AG04449 (cell line): ENCODE measurements around the gene TADA3.

Experiments used
- CTCF ChIA-PET: fragments of 350-600 bp; formaldehyde crosslinking; extraction: SDS; loops from one replicate; lab custom pipeline; 2021; ENCODE audit warnings: antibody characterized with exemption; lab: Yijun Ruan, JAX
- POLR2A ChIA-PET: fragments of 400-600, 350-600 bp; formaldehyde crosslinking; extraction: SDS; loops from one replicate; lab custom pipeline; 2020; ENCODE audit warnings: antibody characterized with exemption, inconsistent platforms; lab: Yijun Ruan, JAX
- DNase-seq: peaks from one replicate; pipeline ENCODE4 v3.0.0-alpha.2; 2010; ENCODE audit warnings: low read depth, low spot score
- H3K4me3 ChIP-seq: 2 replicates; pipeline ENCODE4 v1.5.1; 2011; ENCODE audit warnings: low read depth, mild to moderate bottlenecking, control low read depth, low read length
- TF ChIP-seq, protein P1 (sequence below): IDR thresholded peaks from one replicate; pipeline ENCODE4 v1.5.1; 2011; ENCODE audit warnings: mild to moderate bottlenecking, moderate library complexity, low read length, control low read depth, inconsistent platforms; ENCODE audit not compliant: insufficient read depth; ENCODE audit errors: missing control alignments

Gene TADA3

GRCh38 chr3:9833078-9833477 is 40.8 kb upstream of the TADA3 start:
- POLR2A ChIA-PET = no interaction called here
- TF ChIP-seq, protein P1, sequence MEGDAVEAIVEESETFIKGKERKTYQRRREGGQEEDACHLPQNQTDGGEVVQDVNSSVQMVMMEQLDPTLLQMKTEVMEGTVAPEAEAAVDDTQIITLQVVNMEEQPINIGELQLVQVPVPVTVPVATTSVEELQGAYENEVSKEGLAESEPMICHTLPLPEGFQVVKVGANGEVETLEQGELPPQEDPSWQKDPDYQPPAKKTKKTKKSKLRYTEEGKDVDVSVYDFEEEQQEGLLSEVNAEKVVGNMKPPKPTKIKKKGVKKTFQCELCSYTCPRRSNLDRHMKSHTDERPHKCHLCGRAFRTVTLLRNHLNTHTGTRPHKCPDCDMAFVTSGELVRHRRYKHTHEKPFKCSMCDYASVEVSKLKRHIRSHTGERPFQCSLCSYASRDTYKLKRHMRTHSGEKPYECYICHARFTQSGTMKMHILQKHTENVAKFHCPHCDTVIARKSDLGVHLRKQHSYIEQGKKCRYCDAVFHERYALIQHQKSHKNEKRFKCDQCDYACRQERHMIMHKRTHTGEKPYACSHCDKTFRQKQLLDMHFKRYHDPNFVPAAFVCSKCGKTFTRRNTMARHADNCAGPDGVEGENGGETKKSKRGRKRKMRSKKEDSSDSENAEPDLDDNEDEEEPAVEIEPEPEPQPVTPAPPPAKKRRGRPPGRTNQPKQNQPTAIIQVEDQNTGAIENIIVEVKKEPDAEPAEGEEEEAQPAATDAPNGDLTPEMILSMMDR = no peak
- no peak for DNase-seq
- CTCF ChIA-PET = interaction anchor here (0.5 to 1.7 kb wide), 3 partner anchors 12 to 135 kb away, joined by 3 to 6 read pairs (median 4); partner anchors contain the start of gene CRELD1
- no peak overlapping the region for H3K4me3 ChIP-seq

DNA sequence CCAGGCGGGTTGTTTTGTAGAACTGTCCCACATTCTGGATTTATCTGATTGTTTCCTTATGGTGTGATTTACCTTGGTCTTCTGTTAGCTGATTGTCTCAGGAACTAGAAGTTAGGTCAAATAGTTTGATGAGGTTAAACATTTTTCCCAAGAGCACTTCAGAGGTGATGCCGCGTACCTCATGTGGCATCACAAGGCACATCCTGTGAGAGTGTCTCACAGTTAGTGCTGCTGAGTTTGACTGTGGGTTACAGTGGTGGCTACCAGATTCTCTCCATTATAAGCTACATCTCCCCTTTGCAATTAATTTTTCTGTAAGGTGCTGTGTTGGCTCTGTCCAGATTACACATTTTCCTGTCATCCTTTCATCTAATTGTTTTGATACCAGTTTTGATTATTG is 39.0 kb upstream of the TADA3 start:
- TF ChIP-seq, protein P1 = no peak

GRCh38 chr3:9828801-9829755 is 36.8 kb upstream of the TADA3 start:
- DNase-seq = no peak
- POLR2A ChIA-PET = interaction anchor here (1.1 kb wide), 1 partner anchor 117 kb away, joined by 3 read pairs; no protein-coding TSS in a partner anchor
- no peak overlapping the region for H3K4me3 ChIP-seq
- TF ChIP-seq, protein P1 = no peak
- CTCF ChIA-PET = interaction anchor here (0.7 to 1.5 kb wide), 4 partner anchors 9 to 102 kb away, joined by 3 to 4 read pairs (median 3); no protein-coding TSS in a partner anchor

More for the DNA sequence above, 39.0 kb upstream of the TADA3 start:
- CTCF ChIA-PET = interaction anchor here (0.6 to 2.3 kb wide), 6 partner anchors 8 to 115 kb away, joined by 3 to 9 read pairs (median 5); partner anchors contain the start of gene CRELD1
- POLR2A ChIA-PET = interaction anchor here (0.6 to 1.0 kb wide), 2 partner anchors 12 to 26 kb away, joined by 3 read pairs; partner anchors contain the start of gene RPUSD3
- no peak for DNase-seq
- no peak overlapping the region for H3K4me3 ChIP-seq

DNA sequence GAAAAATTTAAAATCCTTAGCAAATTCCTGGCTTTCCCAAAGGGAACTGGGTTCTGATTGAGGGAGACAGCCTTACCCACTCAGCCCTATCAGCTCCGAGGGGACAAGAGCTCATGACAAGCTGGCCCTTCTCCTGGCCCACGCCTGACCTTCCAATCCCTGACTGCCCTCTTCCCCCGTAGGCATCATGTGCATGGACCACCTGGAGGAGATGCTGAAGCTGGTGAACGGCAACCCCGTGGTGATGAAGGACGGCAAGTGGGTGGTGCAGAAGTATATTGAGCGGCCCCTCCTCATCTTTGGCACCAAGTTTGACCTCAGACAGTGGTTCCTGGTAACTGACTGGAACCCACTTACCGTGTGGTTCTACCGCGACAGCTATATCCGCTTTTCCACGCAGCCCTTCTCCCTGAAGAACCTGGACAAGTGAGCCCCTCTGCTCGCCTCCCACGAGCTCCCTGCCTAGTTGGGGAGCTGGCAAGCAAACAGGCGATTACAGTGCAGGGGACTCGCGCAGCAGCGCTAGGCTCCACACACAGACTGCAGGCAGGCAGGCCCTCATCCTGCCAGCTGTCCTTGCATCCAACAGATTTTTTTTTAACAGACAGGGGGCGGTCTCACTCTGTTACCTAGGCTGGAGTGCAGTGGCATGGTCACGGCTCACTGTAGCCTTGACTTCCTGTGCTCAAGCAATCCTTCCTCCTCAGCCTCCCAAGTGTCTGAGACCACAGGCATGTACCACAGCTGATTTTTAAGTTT is 34.7 kb upstream of the TADA3 start:
- TF ChIP-seq, protein P1 = no peak
- H3K4me3 ChIP-seq = no peak overlapping the region
- no peak for DNase-seq
- CTCF ChIA-PET = interaction anchor here (0.8 to 1.6 kb wide), 3 partner anchors 14 to 119 kb away, joined by 3 to 6 read pairs (median 5); partner anchors contain the start of gene RPUSD3
- POLR2A ChIA-PET = interaction anchor here (0.9 kb wide), 1 partner anchor 9 kb away, joined by 5 read pairs; no protein-coding TSS in a partner anchor

DNA sequence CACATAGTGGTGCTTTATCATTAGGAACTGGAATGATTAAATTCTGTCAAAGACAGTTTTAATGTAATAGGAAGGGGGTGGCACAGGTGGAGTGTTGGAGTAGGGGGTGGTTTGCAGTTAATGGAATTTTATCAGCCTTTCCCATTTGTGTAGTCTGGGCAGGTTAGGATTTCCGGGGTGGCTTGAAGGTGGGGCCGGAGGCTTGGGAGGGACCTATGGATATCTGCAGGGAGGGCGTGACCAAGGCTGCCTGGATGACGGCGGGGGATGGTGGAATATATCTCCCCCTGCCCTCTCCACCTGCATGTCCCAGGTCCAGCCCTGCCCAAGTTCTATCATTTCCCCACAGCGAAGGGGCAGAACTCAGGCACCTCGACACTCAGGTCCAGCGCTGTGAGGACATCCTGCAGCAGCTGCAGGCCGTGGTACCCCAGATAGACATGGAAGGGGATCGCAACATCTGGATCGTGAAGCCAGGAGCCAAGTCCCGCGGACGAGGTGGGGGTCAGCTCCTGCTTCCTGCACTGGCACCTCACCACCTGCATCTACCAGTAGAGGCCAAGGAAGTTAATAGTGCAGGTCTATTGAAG is 33.3 kb upstream of the TADA3 start:
- CTCF ChIA-PET = interaction anchor here (1.3 kb wide), 1 partner anchor 82 kb away, joined by 3 read pairs; no protein-coding TSS in a partner anchor
- TF ChIP-seq, protein P1 = no peak
- no peak for DNase-seq
- H3K4me3 ChIP-seq = no peak overlapping the region
- POLR2A ChIA-PET = no interaction called here
